HS-5 (cell line): ENCODE measurements around the gene KIAA1586.
"Not testable (repeated sequence)": the region's sequence is repeated elsewhere in the genome, so short reads cannot be mapped to it uniquely, and the experiment has no call there.

Experiments
- DNase-seq: peaks from one replicate; pipeline ENCODE4 v3.0.0-alpha.2; 2012; ENCODE audit warnings: low read depth

The KIAA1586 gene

GRCh38 chr6:57044568-57044967 lies 1.9 kb upstream of the KIAA1586 start:
- no peak for DNase-seq

- not testable (repeated sequence) for DNase-seq
These were observed 728 bp downstream of the KIAA1586 start for GRCh38 chr6:57047257-57047585.

DNA sequence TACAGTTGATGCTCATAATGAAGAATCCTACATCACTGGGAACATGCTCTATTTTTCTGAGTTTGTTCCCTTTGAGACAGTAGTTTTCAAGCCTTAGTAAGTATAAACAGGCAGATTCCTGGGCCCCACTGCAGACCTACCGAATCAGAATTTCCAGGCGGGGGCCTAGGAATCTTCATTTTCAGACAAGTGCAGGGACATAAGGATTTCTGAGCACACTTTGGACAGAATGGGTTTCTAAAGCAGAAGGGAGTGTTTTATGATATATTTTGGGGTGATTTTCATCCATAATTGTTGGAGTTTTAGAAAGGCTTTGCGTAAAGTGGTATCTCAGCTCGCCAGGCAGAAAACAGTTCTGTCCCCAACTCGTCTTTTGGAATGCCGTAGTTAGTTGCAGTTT lies 1.4 kb downstream of the KIAA1586 start:
- DNase-seq, result not testable (repeated sequence)

DNA sequence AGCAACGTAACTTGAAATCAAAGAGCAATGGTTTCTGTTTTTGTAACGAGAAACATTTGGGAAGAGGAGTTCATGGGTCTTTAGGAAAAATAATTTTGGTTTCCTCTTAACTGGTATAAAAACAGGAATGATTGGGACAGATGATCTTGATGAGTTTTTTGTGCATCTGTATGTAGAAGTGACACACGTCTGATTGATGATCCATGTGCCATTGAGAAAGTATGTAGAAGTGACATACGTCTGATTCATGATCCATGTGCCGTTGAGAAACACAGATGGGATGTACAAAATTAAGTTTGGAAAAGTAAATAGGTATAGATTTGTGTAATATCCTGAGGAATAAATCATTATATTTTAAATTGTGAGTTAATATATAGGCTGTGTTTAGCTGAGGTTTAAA lies 2.1 kb downstream of the KIAA1586 start:
- DNase-seq, result no peak

DNA sequence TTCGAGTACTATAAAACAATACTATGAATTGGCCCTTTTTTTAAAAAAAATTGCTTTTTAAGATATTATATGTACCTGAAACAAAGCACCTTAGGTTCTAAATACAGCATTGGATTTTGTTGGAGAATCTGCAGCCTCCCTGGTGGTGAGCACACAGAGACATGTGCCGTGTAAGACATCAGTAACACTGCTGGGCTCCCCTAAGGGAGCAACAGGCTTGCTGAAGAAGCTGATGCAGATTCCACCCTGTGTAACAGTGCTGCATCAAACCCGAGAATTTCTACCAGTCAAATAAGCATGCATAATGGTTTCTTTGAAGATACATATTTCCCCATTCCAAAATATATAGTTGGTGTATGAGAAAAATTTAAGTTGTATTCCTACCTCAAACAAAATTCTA lies 17.4 kb downstream of the KIAA1586 start:
- DNase-seq, result no peak

- no peak for DNase-seq
These were observed 18.3 kb downstream of the KIAA1586 start for GRCh38 chr6:57064809-57065208.

DNA sequence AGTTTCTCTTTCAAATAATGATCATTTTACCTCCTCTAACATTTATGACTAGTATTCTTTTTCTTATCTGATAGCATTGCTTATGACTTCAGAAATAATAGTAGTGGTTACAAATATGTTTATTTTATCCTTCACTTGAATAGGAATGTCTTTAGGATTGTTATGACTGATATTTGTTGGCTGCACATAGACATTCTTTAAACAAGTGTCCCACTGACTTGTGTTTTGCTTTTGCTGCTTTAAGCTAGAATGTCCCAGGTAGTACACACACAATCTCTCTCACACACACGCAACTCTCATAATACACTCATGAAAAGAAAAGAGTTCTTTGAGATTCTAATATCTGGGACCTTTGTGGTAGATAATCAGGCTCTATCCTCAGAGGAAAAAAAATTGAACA lies 21.6 kb downstream of the KIAA1586 start:
- no peak for DNase-seq

DNA sequence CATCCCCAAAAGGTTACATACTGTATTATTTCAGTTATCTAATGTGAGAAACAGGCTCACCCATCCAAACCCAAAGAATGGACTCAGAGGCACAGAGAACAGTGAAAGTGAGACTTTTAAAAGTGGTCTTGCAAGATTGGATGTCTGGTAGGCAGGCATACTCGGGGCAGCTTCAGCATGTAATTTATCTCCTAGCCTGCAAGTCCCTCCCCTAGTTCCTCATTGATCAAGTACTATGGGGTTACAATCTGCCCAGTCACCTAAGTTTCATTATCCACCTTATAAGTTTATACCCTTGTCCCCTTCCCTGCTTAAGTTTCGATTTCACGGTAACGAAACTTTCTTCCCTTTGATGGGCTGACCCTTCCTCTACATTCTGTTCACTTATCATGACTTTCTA lies 22.7 kb downstream of the KIAA1586 start:
- DNase-seq, result no peak

GRCh38 chr6:57069920-57070331 lies 23.4 kb downstream of the KIAA1586 start:
- no peak for DNase-seq

DNA sequence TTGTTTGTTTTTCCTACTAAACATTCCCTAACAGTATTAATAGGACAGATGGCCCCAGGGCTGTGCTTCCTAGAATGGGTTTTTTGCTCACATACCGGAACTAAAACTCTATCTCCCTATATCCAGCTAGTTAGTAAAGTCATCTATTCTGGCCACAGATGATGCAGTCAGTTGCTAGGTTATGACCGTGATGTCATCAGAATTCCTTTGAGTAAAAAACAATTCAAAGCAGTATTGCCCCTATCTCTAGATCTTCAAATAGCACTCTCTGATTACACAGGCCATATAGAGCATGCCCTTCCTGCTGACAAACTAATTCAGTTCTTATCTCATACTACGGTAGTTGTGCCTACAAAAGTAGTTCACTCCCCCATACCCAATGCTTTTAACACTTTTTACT lies 25.6 kb downstream of the KIAA1586 start:
- no peak for DNase-seq

GRCh38 chr6:57074383-57074782 lies 27.9 kb downstream of the KIAA1586 start:
- no peak for DNase-seq

GRCh38 chr6:57075092-57075491 lies 28.6 kb downstream of the KIAA1586 start:
- DNase-seq, result no peak

- DNase-seq, result no peak
These were observed 32.2 kb downstream of the KIAA1586 start for GRCh38 chr6:57078531-57079207.

DNA sequence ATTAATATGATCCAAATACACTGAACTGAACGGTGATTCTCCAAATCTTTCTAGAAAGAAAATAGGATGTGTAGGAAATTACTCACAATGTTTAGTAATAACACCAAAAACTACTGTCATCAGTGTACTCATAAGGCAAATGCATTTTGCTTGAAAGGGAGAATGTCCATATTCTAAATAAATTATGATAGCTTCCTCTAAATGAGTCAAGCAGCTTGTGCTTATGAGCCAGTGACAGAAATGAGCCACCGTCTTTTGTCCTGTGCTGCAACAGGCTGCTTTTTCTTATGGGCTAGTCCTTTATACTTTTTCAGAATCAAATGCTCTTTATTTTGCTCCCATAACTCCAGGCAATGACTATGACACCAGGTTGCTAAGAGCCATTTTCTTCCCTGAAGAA lies 39.0 kb downstream of the KIAA1586 start:
- no peak for DNase-seq

DNA sequence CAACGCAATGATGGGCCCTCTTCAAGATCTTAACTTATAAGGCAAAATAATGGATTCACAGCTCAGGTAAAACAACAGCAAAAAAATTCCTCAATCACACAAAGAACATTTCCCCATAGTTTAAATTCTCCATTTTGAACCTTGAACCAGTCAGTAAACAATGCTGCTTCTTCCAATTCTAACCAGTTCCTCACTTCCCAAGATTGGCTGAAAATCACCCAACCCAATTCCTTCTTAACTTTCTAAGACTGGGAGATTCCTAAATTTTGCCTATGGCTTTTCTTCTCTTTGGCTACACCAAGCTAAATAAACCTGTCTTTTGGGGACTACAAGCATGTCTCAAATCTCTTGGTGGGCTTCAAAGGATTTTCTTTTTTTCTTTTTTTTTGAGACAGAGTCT lies 40.4 kb downstream of the KIAA1586 start:
- DNase-seq, result no peak

- no peak for DNase-seq
These were observed 41.4 kb downstream of the KIAA1586 start for GRCh38 chr6:57087916-57088315.

DNA sequence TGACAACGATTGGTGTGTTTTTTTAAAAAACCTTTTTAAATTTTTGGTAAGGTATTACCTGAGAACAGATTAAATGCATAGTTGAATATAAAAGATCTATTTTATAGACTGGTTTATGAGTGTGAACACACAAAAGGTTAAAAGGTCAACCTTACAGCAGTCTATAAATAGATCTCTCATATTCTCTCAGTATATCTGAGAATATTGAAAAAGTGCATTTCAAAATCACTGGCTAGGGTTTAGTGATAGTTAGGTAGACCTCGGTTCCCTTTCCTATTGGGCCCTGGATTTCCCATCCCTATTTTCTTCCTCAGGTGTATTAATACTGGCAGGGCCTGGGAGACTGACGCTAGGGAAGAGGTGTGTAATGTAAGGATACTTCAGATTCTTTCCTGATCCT lies 42.8 kb downstream of the KIAA1586 start:
- no peak for DNase-seq

- peak; percentile 86 for DNase-seq
These were observed 43.4 kb downstream of the KIAA1586 start, which contains the start of gene ZNF451 for GRCh38 chr6:57089687-57090457. ZNF451 (plus strand) TSS chr6:57090188; CDS start chr6:57090254, 66 bp downstream.

DNA sequence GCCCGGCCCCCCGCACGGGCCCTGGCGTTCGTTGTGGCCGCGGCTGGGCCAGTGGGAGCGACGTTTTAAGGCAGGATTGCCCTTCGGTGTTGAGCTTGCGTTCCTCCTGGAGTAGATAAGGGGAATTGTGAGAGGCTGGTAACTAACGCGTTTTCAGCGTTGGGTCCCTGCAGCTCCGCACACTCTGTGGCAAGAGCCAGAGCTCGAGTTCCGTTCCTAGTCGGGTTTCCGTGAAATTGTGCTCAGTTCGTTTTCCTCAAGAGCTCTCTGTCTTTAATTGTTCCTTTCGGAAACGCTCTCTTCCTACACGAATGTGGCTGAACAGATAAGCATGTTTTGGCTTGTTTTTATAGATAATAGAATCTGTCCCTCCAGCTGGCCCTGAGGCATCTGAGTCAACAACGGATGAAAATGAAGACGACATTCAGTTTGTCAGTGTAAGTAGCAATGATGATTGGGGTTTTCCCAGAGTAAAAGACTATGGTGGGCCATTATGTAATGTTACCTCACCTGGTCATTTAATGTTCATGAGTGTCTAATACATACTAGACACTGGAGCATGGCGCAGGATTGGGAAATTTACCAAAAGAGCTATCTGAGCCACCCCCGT lies 44.1 kb downstream of the KIAA1586 start:
- not testable (repeated sequence) for DNase-seq

DNA sequence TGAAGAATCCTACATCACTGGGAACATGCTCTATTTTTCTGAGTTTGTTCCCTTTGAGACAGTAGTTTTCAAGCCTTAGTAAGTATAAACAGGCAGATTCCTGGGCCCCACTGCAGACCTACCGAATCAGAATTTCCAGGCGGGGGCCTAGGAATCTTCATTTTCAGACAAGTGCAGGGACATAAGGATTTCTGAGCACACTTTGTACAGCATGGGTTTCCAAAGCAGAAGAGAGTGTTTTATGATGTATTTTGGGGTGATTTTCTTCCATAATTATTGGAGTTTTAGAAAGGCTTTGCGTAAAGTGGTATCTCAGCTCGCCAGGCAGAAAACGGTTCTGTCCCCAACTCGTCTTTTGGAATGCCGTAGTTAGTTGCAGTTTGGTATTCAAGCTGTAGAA lies 44.9 kb downstream of the KIAA1586 start:
- DNase-seq, result not testable (repeated sequence)

GRCh38 chr6:57094689-57095088 lies 48.2 kb downstream of the KIAA1586 start:
- no peak for DNase-seq

DNA sequence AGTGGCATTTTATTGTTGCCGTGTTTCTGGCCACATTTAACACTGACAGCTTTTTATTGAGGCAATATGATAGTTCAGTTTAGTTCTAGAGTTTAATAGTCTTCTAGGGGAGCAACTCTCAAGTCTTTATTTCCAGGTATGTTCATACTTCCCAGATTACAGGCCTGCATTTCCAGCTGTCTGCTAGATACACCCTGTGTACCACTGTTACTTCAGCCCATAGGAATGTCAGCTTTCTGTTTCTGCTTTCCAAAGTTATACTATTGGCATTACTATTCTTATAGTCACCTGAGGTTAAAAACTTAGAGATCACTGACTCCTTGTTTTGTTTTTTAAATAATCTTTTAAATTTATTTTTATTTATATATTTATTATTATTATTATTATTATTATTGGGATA lies 51.1 kb downstream of the KIAA1586 start:
- DNase-seq, result peak; percentile 5

DNA sequence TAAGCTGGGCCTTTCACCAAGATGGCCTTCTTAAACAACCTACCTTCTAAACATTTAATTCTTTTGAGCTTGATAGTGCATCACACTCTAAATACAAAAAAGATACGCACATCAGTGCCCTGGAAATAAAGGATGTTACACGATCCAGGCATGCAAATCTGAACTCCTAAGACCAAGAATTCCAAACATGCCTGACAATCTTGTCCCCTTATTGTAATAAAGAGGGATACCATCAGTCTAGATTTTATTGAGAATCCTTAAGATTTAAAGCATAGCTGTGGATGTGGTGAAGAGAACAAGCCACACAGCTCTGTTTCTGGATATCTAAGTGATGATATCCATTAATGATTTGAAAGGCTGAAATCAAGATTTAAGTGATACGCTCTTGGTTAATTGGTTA lies 56.5 kb downstream of the KIAA1586 start:
- DNase-seq, result no peak
